Sigmoid colon (tissue), 4 donors: ENCODE measurements around the gene ZRANB1.

Experiments used
- EP300 ChIP-seq, 4 donors: sonication (generic); formaldehyde crosslinking; IDR thresholded peaks; one replicate each; pipeline ENCODE4 v1.6.1; 2017; ENCODE audit warnings: antibody characterized with exemption in 4 of 4
- POLR2A ChIP-seq, 2 donors: fragments of 450-650 bp; IDR thresholded peaks; one replicate each; pipeline ENCODE4 v1.6.1; 2016; ENCODE audit warnings: antibody characterized with exemption in 2 of 2, mild to moderate bottlenecking in 2 of 2, moderate library complexity in 2 of 2
- POLR2AphosphoS5 ChIP-seq, 4 donors: sonication (generic); formaldehyde crosslinking; IDR thresholded peaks; one replicate each; pipeline ENCODE4 v1.6.1; 2017; ENCODE audit warnings: antibody characterized with exemption in 4 of 4
- TF ChIP-seq, protein P1 (sequence below), 4 experiments: fragments of 450-650 bp in 3 of 4; fragments of 200-600 bp in 1 of 4; IDR thresholded peaks; one replicate each; pipeline ENCODE4 v1.5.1; 2016 to 2019; ENCODE audit warnings: antibody characterized with exemption in 4 of 4, mild to moderate bottlenecking in 3 of 4, moderate library complexity in 2 of 4

- TF ChIP-seq, protein P1, sequence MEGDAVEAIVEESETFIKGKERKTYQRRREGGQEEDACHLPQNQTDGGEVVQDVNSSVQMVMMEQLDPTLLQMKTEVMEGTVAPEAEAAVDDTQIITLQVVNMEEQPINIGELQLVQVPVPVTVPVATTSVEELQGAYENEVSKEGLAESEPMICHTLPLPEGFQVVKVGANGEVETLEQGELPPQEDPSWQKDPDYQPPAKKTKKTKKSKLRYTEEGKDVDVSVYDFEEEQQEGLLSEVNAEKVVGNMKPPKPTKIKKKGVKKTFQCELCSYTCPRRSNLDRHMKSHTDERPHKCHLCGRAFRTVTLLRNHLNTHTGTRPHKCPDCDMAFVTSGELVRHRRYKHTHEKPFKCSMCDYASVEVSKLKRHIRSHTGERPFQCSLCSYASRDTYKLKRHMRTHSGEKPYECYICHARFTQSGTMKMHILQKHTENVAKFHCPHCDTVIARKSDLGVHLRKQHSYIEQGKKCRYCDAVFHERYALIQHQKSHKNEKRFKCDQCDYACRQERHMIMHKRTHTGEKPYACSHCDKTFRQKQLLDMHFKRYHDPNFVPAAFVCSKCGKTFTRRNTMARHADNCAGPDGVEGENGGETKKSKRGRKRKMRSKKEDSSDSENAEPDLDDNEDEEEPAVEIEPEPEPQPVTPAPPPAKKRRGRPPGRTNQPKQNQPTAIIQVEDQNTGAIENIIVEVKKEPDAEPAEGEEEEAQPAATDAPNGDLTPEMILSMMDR (IDR thresholded peaks at IDR 0.05), result no peak
- TF ChIP-seq POLR2AphosphoS5 (IDR thresholded peaks at IDR 0.05) (no peak), EP300 (IDR thresholded peaks at IDR 0.05) (no peak), POLR2A (IDR thresholded peaks at IDR 0.05) (no peak)
Observed at GRCh38 chr10:124941823-124942222, at the start of gene ZRANB1.
